AG08396 (cell line): ENCODE results near the gene GABRG3.

Source experiments
- DNase-seq: peaks from one replicate; pipeline ENCODE4 v3.0.0; 2012; ENCODE audit warnings: low spot score, mixed read lengths

GABRG3 gene

GRCh38 chr15:27418726-27419125, 447.7 kb downstream of the GABRG3 start:
- DNase-seq: no peak

DNA sequence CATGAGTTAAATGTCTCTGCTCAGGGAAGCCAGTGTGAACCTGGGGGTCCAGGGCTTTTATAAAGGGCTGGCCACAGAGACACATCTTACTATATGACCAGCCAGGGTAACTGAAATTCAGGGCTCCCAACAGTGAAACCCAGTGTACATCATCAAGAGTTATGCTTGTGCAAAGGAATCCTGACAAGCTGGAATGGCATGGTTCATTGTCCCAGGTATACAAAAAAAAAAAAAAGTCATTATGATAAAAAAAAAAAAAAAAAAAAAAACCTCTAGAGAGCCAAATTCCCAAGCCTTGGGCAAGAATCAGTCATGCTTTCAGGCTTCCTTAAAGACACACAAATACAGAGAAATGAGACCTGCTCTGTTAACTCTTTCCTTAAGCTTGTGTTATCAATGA, 452.0 kb downstream of the GABRG3 start:
- DNase-seq: no peak

DNA sequence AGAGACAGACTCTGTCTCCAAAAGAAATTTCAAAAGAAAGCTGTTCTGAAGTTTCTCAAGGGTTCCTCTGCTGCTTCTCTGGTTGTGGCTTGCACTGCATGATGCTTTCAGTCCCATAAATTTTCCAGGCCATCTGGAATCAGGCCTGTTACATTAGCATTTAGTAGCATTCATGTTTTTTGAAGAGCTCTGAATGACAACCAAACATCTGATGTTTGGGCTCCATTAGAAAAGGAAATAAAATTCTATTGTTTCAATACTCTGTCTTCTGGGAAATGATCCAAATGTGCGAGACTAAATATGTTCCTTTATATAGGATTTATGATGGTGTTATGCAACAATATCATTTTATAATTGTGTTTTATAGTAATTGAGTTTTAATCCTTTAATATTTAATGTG, 455.8 kb downstream of the GABRG3 start:
- DNase-seq: no peak

- DNase-seq: no peak
Measured at GRCh38 chr15:27427276-27427675, 456.3 kb downstream of the GABRG3 start.

GRCh38 chr15:27428151-27428550, 457.2 kb downstream of the GABRG3 start:
- no peak for DNase-seq

DNA sequence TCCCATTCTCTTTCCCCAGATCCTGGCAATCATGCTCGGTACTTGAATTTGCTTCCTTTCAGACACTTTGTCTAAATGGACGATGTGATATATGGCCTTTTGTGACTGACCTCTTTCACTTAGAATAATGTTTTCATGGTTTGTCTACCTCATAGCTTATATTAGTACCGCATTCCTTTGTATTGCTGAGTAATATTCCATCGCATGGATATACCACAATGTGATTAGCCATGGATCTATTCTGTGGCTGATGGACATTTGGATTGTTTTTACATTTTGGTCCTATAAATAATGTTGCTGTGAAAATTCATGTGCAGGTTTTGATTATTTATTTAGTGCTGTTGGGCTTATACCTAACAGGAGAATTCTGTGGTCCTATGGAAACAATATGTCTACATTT, 458.6 kb downstream of the GABRG3 start:
- no peak for DNase-seq

DNA sequence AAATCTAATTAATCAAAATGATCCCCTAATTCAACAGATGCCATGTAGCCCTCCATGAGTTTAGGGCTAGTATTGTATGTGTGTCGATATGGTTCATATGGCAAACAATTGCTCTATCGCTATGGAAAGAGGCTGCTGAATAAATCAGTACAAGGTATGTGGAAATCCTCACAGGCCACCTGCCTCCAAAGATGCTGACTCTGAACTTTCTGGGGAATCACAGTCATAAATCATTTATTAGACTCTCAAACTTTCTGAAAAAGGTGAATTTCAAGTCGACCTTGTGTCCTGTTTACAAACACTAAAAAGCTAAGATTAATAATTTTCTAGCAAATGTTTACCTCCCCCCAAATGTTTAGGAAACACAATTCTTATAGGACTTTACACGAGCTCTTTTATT, 462.6 kb downstream of the GABRG3 start:
- no peak for DNase-seq

DNA sequence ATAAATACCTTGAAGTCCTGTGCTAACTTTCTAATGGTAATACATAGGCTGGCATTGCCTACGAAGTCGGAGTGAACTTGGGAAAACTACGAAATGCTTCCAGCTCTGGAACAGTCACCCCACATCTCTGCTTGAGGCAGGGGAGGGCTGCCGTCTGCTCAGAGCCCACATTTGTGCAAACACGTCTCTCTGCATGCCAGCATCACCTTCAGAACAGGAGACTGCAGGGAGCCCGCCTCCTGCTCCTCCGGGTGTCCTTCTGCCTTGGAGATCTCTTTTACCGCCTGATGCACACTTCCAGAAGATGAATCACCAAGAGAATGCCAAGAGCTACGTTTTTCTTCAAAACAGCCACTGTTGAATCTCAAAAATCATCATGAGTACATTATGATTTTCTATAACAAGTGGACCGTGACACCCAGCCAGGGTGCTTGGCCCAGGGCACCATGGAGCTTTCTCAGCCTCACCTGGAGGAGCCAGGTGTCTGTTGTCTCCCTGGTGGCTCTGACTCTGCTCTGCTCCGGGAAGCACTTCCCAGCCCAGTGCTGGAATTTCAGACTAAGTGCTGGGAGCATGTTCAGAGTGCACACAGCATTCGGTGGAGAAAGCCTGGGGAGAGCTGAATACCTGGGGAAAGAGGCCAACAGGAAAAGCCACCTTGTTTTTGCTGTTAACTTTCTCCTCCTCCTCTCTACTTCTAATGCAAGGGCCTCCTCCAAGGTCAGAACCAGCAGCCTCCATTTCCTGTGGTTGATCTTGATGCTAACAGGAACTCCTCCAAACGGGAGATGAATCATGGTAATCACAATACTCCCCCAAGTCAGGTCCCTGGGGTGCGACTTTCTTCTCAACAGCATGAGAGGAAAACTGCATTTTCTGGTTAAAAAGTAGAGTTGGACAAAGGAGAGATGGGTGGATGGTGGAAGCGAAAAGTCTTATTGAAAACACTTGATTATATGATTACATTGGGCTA, 467.7 kb downstream of the GABRG3 start:
- no peak for DNase-seq

DNA sequence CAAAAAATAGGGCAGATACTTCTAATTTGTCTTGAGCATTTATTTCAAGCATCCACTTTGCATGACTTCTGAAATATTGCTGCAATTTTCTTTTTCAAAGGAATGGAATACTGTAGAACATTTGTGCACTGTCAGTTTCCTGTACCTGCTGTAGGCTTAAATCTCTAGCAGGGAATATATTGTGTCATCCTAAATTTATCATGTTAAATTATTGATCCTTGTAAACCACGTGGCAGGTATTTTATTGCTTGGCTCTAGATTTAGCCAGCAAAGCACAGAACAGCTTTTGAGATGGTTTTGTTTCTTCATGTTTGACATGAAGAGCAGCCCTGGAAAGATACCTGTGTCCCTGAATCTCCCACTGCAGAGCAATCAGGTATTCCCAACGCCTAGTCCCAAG, 470.1 kb downstream of the GABRG3 start:
- DNase-seq: no peak

DNA sequence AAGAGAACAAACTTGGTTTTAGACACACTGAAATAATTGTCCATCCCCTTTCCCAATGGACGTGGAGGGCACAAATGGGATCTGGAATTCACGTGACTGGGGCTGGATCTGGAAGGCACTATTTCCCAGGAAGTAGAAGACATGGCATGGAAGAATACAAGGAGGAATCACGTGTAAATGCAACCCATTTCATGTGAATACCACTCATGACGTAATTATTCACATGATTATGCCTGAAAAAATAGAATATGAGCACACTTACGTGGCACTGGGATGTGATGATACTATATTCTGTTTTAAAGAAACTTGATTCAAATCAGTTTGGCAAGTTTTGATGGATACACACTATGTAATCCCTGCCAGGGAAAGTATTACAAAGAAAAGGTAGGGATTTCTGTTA, 477.3 kb downstream of the GABRG3 start:
- no peak for DNase-seq

GRCh38 chr15:27448986-27449385, 478.0 kb downstream of the GABRG3 start:
- DNase-seq: no peak

DNA sequence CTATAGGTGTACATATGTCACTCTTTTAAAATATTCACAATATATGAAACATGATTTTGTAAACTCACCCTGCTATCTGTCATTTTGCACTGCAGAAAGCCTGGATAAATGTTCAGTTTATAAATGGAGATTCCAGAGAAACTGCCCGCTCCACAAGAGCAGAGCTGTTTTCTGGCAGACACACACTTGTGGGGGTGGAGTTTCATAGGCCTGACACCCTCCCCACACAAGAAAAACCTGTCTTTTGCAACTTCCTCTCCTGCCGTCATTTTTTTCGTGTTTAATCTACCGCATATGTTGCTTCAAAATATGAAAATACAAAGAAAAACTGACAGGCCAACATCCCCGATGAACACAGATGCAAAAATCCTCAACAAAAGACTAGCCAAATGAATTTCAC, 479.0 kb downstream of the GABRG3 start:
- no peak for DNase-seq

DNA sequence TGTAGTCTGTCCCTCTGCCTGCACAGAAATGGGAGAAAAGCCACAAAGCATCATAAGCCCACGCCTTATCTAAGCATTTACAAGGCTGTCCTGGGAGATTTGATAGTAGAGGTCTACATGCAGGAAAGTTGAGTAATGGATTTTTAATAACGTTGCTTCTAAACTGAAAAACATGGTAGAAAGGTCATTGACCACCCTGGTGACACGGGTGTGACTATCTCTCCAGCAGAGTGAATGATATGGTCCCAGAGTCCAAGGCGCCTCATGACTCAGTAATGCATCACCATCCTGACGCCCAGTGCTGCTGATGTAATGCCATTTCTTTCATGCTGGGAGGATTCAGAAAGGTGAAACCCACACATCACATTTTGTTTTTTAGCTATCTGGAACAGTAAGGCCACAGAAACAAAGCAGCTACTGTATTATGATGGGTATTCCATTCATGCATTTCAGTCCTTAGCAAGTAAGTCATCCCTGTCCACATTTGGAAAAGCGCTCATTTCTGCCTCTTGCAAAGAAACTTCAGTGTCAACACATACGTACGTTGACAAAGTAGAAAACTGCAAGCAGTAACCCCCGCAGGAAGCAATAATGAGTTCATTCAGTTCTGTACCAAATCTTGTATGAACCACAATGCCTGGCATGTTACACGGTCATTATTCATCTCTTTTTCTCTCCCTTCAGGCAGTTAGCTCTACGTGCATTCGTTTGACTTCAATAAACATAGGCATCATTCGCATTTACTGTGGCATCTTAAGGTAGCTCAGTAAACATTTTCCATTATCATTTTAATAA, 483.5 kb downstream of the GABRG3 start:
- DNase-seq: no peak

DNA sequence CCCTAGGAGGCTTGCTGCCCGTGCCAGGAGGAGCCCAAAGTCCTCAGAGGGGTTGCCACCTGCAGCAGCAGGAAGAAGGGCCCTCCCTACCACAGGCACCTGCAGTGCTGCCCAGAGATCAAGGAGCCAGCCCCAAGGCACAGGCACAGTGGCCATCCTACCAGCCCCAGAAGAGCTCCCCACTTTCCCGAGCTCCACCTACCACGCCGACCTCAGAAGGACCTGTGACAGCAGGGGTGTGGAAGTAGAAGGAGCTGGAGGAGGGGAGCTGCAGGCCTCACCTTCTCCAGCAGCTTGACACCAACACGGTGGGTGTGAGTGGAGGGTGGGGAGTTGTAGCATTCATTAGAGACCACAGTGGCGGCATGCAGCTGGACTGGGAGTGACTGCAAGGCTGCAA, 485.8 kb downstream of the GABRG3 start:
- no peak for DNase-seq

DNA sequence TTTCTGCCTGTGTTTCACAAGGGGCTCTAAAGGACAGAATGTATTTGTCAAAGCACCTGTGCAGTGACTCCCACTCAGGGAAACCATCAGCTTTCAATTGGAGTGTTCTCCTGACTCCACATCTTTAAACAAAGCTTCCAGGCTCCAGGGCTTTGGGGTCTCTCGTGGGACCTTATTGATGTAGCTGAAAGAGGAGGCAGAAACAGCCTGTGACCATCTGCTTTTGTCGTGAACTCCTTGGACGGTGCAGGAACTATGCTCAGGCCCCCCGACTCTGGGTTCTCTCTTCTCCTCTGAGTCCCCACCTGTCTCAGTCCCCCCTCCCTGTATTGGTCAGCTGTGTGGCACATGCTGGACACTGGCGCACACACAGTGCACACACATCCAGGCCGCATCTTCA, 486.8 kb downstream of the GABRG3 start:
- no peak for DNase-seq

GRCh38 chr15:27458345-27459084, 487.5 kb downstream of the GABRG3 start:
- DNase-seq: no peak

- no peak for DNase-seq
Measured at GRCh38 chr15:27459836-27460235, 488.9 kb downstream of the GABRG3 start.

GRCh38 chr15:27461181-27461580, 490.2 kb downstream of the GABRG3 start:
- no peak for DNase-seq

- no peak for DNase-seq
Measured at GRCh38 chr15:27463525-27464088, 492.6 kb downstream of the GABRG3 start.

- no peak for DNase-seq
Measured at GRCh38 chr15:27464941-27465612, 494.1 kb downstream of the GABRG3 start.

DNA sequence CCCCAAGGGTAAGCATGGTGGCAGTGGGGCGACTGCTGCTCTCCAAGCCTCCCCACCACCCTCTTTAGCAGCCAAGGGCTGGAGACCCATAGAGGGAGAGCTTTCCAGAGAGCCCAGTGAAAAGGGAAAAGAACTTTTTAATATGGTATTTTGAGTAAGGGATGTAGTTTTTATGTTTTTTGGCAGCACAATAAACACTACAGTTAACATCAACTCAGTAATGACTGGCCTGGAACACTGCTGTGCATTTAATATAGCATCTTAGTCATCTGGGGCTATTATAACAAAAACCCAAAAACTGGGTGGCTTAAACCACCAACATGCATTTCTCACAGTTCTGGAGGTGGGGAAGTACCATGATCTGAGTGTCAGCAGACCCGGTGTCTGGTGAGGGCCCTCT, 495.8 kb downstream of the GABRG3 start:
- DNase-seq: no peak
